ENCODE measurements around the gene RCL1.

DNA sequence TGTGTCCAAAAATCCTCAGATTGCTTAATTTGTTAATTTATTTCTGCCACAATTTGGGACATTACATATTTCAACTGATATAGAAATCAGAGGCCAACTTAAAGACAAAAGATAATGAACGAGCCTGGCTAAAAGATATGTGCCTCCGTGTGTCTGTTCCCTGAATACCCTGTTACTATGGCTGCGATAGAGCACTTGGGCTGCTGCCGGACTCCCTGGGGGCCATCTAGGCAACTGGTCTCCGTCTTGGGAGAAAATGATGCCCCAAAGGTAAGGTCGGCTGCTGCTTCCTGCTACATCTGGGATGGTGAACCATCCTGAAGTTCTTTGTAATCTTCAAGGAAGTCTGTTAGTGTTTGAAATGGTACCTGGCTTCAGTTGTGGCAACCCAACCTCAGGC, 72.0 kb downstream of the RCL1 start:
- TF ChIP-seq, protein P1, sequence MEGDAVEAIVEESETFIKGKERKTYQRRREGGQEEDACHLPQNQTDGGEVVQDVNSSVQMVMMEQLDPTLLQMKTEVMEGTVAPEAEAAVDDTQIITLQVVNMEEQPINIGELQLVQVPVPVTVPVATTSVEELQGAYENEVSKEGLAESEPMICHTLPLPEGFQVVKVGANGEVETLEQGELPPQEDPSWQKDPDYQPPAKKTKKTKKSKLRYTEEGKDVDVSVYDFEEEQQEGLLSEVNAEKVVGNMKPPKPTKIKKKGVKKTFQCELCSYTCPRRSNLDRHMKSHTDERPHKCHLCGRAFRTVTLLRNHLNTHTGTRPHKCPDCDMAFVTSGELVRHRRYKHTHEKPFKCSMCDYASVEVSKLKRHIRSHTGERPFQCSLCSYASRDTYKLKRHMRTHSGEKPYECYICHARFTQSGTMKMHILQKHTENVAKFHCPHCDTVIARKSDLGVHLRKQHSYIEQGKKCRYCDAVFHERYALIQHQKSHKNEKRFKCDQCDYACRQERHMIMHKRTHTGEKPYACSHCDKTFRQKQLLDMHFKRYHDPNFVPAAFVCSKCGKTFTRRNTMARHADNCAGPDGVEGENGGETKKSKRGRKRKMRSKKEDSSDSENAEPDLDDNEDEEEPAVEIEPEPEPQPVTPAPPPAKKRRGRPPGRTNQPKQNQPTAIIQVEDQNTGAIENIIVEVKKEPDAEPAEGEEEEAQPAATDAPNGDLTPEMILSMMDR (IDR thresholded peaks at IDR 0.05): no peak
- TF ChIP-seq EP300 (IDR thresholded peaks at IDR 0.05): no peak
- TF ChIP-seq POLR2AphosphoS5 (IDR thresholded peaks at IDR 0.05): no peak
